Heart right ventricle (tissue), 16 donors: Measurements from ENCODE around the gene PCK1. TPM values are rescaled to one million over a fixed set of nuclear protein-coding genes. Genes with fewer than 3 reads are reported as not detected.
A peak's percentile ranks its signal among the peaks of the same experiment; 100 is the strongest.

Experiments used
- ATAC-seq, 8 donors: fragments of 200-7000 bp; cut with Tn5 transposase; one replicate each; pipeline ENCODE4 v1.9.1; 2020; ENCODE audit warnings: mild to moderate bottlenecking in 8 of 8, moderate library complexity in 8 of 8, moderate number of reproducible peaks in 1 of 8
- DNase-seq, 2 donors: peaks; one replicate each; pipeline ENCODE4 v3.0.0-alpha.2; 2020
- H3K27ac ChIP-seq, 10 donors: fragments of 200-600 bp; sonication (generic) in 2 of 10; one replicate each; pipeline versions ENCODE4 v1.5.0 to v1.8.0; 2020 to 2022; ENCODE audit warnings: mild to moderate bottlenecking in 3 of 10
- H3K27me3 ChIP-seq, 7 donors: fragments of 200-600 bp; one replicate each; pipeline ENCODE4 v1.8.0; 2021 to 2022; ENCODE audit warnings: mild to moderate bottlenecking in 2 of 7
- H3K36me3 ChIP-seq, 9 donors: fragments of 200-600 bp; sonication (generic) in 1 of 9; one replicate each; pipeline versions ENCODE4 v1.5.0 to v1.8.0; 2020 to 2022; ENCODE audit warnings: mild to moderate bottlenecking in 2 of 9
- H3K4me1 ChIP-seq, 9 donors: fragments of 200-600 bp; sonication (generic) in 1 of 9; one replicate each; pipeline versions ENCODE4 v1.5.0 to v1.8.0; 2020 to 2022; ENCODE audit warnings: mild to moderate bottlenecking in 4 of 9
- H3K4me3 ChIP-seq, 10 donors: fragments of 200-600 bp; sonication (generic) in 2 of 10; one replicate each; pipeline versions ENCODE4 v1.5.0 to v1.8.0; 2020 to 2022; ENCODE audit warnings: mild to moderate bottlenecking in 7 of 10, moderate library complexity in 2 of 10
- H3K9me3 ChIP-seq, 11 donors: fragments of 200-600 bp in 10 of 11; sonication (generic) in 2 of 11; one replicate each; pipeline versions ENCODE4 v1.5.0 to v1.8.0; 2013 to 2022; ENCODE audit warnings: mild to moderate bottlenecking in 2 of 11, control low read depth in 1 of 11, moderate library complexity in 1 of 11
- CTCF ChIP-seq, 9 donors: fragments of 200-600 bp; sonication (generic) in 2 of 9; IDR thresholded peaks; one replicate each; pipeline versions ENCODE4 v1.5.0 to v1.8.0; 2021 to 2022; ENCODE audit warnings: antibody characterized with exemption in 9 of 9, mild to moderate bottlenecking in 5 of 9, moderate library complexity in 1 of 9
- WGBS, 2 donors: extraction: QIAGEN DNeasy Blood & Tissue Kit; methylation state at CpG; one replicate each; pipeline ENCODE4 v1.1.7; 2013; ENCODE audit warnings: inconsistent platforms in 1 of 2; 5-methylcytosine and 5-hydroxymethylcytosine counted together
- intact Hi-C, 10 donors: fragments of 100-400 bp; cut with DNase I; formaldehyde crosslinking; loops; one replicate each; pipeline versions ENCODE4 v1.11.1 to v1.14.2; 2022
- polyA plus RNA-seq, 2 donors: library from polyadenylated mRNA; stranded (reverse); fragments of 200-250 nt; gene quantifications; one replicate each; pipeline ENCODE4 v1.2.3, GENCODE V29; 2013
- total RNA-seq, 10 donors: library from RNA; stranded (reverse); fragmentation: NEBNext Ultra II Directional in 3 of 10; extraction: Animal tissue kit (Norgen Biotek cat#: 25700) in 3 of 10; gene quantifications; one replicate each; pipeline versions ENCODE4 v1.2.1 to v1.2.4, GENCODE V29; 2021 to 2023
- donor health status: Arrhythmogenic right ventricular cardiomyopathy.
- donor health status: ischemic (EF 13 %, LVEDD 7.1; RV severe dilation, severe dysfunction).
- donor health status: healthy with polysubstance abuse.
- donor health status: DM: no; HTN: yes; CAD: no.
- donor health status: DM: no; HTN: no; CAD: no.
- donor health status: ischemic (EF 25% LVEDD 6.9; RV normal size, moderate dysfunction).
- donor health status: ischemic (EF 25% LVEDD 5.7; RV mildly dilated, moderate dysfunction).
- donor health status: healthy.
- donor health status: DM: yes; HTN: yes; CAD: no.
- donor health status: Ischemic cardiomyopathy.
- donor health status: ischemic (EF 35%, LVEDD 5.7; RV mildly dilated, moderate dysfunction).
- donor health status: nonischemic (EF 11% LVEDD 7.7; RV severe dilation, severe dysfunction).
- donor health status: DM: yes; HTN: yes; CAD: no.
- donor health status: PGD.
- donor health status: ischemic (EF 29% LVEDD 5.4; RV normal size, mild dysfunction).
- donor health status: nonischemic (EF 23%, LVEDD 6.1; RV moderate dilation, normal function).

Gene PCK1
- total and polyA plus RNA-seq, 12 donors, result 0.15 to 8.5 (median 0.72) TPM; not detected in 2

DNA sequence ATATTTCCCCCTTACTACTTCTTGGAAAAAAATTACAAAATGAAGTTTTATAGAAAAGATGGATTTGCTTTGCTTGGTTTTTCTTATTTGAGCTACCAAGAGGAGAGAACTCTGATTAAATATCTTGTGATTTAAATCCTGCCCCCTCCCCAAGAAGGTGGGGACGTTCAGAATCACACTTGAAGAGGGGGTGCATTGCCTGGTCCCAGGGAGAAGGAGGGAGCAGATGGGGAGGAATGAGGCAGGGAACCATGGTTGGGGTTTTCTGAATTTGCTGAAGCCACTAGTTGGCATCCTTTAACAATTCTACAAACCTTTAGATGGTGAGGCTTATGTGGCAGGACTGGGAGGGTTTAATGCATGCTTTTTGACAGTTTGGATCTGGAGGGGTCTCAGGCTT is 5.5 kb downstream of the PCK1 start:
- Histone ChIP-seq H3K4me3 (no peak overlapping the region), H3K27me3 (peaks cover 0 to 46% (median 34%) of the 10 kb centered on the region in 7 donors), H3K4me1 (no peaks in the 10 kb centered on the region), H3K27ac (no peak overlapping the region), H3K36me3 (no peaks in the 10 kb centered on the region), H3K9me3 (no peaks in the 10 kb centered on the region)
- no peak for TF ChIP-seq CTCF (IDR thresholded peaks at IDR 0.05)
- intact Hi-C loops, result no loop called here
- ATAC-seq (no peak), DNase-seq (no peak)
- WGBS, 2 donors, result 13 to 19% methylated on average over 1 of the region's 1 CpG

DNA sequence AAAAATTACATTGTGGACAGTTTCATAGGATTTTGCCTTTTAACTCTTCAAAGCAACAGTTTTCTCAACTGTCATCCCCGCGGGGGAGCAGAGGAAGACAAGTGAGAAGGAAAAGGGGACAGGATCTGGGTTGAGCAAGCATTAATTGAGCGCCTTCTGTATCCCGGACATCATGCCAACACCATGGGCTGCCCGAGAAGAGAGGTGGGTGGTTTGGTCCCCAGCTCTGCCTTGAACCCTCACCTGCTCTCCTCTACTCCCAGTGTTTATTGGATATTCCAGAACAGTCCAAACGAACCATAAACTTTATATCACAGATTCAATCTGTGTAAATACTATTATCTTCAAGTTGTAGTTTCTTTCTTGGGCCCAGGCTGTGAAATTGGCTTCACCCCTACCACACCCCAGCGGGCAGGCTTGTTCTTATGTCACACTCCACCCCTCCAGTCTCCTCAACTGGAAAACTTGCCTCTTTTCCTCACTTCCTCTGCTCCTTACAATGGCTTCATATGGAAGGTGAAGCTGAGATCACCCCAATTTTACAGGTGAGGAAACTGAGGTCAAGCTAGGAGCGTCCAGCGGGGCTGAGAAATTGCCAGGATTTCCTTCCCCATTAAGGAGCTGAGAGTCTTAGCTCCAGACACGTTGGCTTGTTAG is 6.0 kb downstream of the PCK1 start:
- 75 to 76% methylated on average over 10 of the region's 10 CpGs for WGBS, 2 donors
- DNase-seq, result no peak
- peaks cover 0 to 49% (median 34%) of the 10 kb centered on the region in 7 donors for H3K27me3 ChIP-seq
- ATAC-seq, result no peak
- intact Hi-C loops, result no loop called here
- no peaks in the 10 kb centered on the region for H3K36me3 ChIP-seq
- H3K4me3 ChIP-seq, result no peak overlapping the region
- H3K4me1 ChIP-seq, result no peaks in the 10 kb centered on the region
- TF ChIP-seq CTCF (IDR thresholded peaks at IDR 0.05), result no peak
- H3K27ac ChIP-seq, result no peak overlapping the region
- H3K9me3 ChIP-seq, result no peaks in the 10 kb centered on the region

- 81 to 88% methylated on average over 9 of the region's 9 CpGs for WGBS, 2 donors
- no peak for TF ChIP-seq CTCF (IDR thresholded peaks at IDR 0.05)
- no peak overlapping the region for H3K4me3 ChIP-seq
- H3K27me3 ChIP-seq, result peaks cover 0 to 53% (median 34%) of the 10 kb centered on the region in 7 donors
- ATAC-seq (no peak), DNase-seq (no peak)
- H3K4me1 ChIP-seq, result no peaks in the 10 kb centered on the region
- intact Hi-C loops, result no loop called here
- H3K27ac ChIP-seq, result no peak overlapping the region
- H3K9me3 ChIP-seq, result no peaks in the 10 kb centered on the region
- no peaks in the 10 kb centered on the region for H3K36me3 ChIP-seq
Observed at GRCh38 chr20:57567471-57568079, 6.7 kb downstream of the PCK1 start.

DNA sequence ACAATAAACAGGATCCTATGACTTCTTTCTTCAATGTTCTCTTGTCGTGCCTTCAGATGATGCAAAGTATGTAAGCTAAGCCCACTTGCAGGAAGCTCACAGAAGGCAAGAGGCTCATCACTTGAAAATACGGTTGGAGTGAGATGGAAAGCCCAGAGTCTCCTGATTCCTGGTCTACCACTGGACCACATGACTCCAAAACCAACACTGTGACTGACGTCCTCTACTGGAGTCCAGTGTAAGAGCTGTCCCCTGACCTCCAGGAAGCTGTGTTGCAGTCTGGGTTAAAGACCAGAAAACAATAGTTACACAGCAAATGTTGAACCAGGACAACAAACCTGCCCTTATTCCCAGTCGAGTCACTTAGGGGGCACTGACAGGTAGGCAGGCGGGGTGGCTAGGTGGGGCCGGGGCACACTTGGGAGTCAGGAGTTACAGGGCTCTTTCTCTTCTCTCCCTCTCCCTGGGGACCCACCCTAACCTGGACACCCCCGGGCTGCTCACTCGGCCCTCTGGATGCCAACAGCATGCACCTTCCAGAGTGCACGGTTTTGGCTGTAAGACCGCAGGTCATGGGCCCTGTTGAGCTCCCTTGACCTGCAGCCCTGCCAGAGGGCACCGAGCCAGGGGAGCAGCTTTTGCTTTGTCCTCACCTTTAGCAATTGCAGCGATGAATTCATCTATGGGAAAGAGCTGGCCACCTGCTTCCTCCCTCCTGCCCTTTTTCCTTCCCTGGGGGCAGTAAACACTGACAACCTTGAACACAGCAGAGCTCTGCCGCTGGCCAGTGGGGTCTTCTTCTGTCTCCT is 7.4 kb downstream of the PCK1 start:
- Histone ChIP-seq H3K36me3 (no peaks in the 10 kb centered on the region), H3K27me3 (peaks cover 0 to 59% (median 40%) of the 10 kb centered on the region in 7 donors), H3K9me3 (no peaks in the 10 kb centered on the region), H3K27ac (no peak overlapping the region), H3K4me3 (no peak overlapping the region), H3K4me1 (no peaks in the 10 kb centered on the region)
- no peak for DNase-seq
- TF ChIP-seq CTCF (IDR thresholded peaks at IDR 0.05), result no peak
- ATAC-seq, result peak in 1 of 8 donors; percentile 9
- WGBS, 2 donors, result 69 to 72% methylated on average over 13 of the region's 13 CpGs
- intact Hi-C loops, result no loop called here
